Activated naive CD8-positive, alpha-beta T cell (primary cell): ENCODE measurements around the gene GTF2F1.
A peak's percentile ranks its signal among the peaks of the same experiment; 100 is the strongest.
"Not testable (repeated sequence)": the region's sequence is repeated elsewhere in the genome, so short reads cannot be mapped to it uniquely, and the experiment has no call there.

ENCODE experiments used
- H3K27ac Mint-ChIP-seq: one replicate; pipeline ENCODE4 v1.8.0; 2021; ENCODE audit warnings: mixed read lengths
- H3K27me3 Mint-ChIP-seq: one replicate; pipeline ENCODE4 v1.8.0; 2021; ENCODE audit warnings: mixed read lengths
- H3K36me3 Mint-ChIP-seq: one replicate; pipeline ENCODE4 v1.8.0; 2021; ENCODE audit warnings: mixed read lengths
- H3K4me1 Mint-ChIP-seq: one replicate; pipeline ENCODE4 v1.8.0; 2021; ENCODE audit warnings: low read depth, mixed read lengths
- H3K4me3 Mint-ChIP-seq: one replicate; pipeline ENCODE4 v1.8.0; 2021; ENCODE audit warnings: mild to moderate bottlenecking, mixed read lengths
- H3K9me3 Mint-ChIP-seq: one replicate; pipeline ENCODE4 v1.8.0; 2021; ENCODE audit warnings: low read depth, mixed read lengths

Gene GTF2F1

GRCh38 chr19:6359568-6360341 is 33.2 kb downstream of the GTF2F1 start:
- Mint-ChIP-seq H3K27ac (no peak overlapping the region), H3K4me3 (peak overlapping the region; percentile 35), H3K36me3 (no peaks in the 10 kb centered on the region), H3K27me3 (no peaks in the 10 kb centered on the region), H3K9me3 (no peaks in the 10 kb centered on the region), H3K4me1 (peaks cover 14% of the 10 kb centered on the region)

DNA sequence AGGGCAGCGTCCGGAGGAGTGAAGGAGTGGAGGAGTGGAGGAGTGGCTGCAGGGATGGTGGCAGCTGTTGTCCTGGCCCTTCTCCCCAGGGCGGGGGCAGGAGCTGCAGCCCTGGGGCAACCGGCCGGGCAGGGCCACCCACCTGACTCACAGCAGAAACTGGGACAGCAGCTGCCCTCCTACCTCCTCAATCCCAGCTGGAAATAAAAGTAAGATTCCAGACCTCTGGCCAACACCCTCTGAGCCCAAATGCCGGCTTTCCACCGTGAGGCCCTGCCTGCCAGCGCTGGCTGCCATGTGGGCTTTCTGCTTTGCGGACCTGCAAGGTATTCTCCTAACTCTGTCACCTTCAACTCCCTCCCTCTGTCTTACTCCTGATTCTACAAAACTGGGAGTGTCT is 35.0 kb downstream of the GTF2F1 start:
- H3K4me1 Mint-ChIP-seq: peaks cover 8% of the 10 kb centered on the region
- H3K27ac Mint-ChIP-seq: no peak overlapping the region
- no peak overlapping the region for H3K4me3 Mint-ChIP-seq
- no peaks in the 10 kb centered on the region for H3K9me3 Mint-ChIP-seq
- H3K27me3 Mint-ChIP-seq: no peaks in the 10 kb centered on the region
- H3K36me3 Mint-ChIP-seq: no peaks in the 10 kb centered on the region

DNA sequence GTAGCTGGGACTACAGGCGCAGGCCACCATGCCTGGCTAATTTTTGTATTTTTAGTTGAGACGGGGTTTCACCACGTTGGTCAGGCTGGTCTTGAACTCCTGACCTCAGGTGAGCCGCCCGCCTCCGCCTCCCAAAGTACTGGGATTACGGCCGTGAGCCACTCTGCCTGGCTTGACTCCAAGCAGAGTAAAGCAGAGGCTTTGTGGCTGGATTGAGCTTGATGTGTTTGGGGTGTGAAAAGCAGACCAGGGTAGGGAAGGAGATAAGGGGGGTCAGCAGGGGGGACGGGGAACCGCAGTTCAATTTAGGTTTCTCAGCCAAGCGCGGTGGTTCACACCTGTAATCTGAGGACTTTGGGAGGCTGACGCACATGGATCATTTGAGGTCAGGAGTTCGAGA is 35.8 kb downstream of the GTF2F1 start:
- Mint-ChIP-seq H3K36me3 (peaks cover 4% of the 10 kb centered on the region), H3K27ac (no peak overlapping the region), H3K9me3 (no peaks in the 10 kb centered on the region), H3K4me1 (peaks cover 4% of the 10 kb centered on the region), H3K4me3 (no peak overlapping the region), H3K27me3 (no peaks in the 10 kb centered on the region)

DNA sequence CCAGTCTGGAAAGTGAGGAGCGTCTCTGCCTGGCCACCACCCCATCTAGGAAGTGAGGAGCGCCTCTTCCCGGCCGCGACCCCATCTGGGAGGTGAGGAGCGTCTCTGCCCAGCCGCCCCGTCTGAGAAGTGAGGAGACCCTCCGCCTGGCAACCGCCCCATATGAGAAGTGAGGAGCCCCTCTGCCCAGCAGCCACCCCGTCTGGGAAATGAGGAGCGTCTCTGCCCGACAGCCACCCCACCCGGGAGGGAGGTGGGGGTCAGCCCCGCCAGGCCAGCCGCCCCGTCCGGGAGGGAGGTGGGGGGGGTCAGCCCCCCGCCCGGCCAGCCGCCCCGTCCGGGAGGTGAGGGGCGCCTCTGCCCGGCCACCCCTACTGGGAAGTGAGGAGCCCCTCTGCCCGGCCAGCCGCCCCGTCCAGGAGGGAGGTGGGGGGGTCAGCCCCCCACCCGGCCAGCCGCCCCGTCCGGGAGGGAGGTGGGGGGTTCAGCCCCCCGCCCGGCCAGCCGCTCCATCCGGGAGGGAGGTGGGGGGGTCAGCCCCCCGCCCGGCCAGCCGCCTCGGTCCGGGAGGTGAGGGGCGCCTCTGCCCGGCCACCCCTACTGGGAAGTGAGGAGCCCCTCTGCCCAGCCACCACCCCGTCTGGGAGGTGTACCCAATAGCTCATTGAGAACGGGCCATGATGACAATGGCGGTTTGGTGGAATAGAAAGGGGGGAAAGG is 37.5 kb downstream of the GTF2F1 start:
- H3K27me3 Mint-ChIP-seq, H3K27ac Mint-ChIP-seq, H3K4me1 Mint-ChIP-seq: not testable (repeated sequence)

DNA sequence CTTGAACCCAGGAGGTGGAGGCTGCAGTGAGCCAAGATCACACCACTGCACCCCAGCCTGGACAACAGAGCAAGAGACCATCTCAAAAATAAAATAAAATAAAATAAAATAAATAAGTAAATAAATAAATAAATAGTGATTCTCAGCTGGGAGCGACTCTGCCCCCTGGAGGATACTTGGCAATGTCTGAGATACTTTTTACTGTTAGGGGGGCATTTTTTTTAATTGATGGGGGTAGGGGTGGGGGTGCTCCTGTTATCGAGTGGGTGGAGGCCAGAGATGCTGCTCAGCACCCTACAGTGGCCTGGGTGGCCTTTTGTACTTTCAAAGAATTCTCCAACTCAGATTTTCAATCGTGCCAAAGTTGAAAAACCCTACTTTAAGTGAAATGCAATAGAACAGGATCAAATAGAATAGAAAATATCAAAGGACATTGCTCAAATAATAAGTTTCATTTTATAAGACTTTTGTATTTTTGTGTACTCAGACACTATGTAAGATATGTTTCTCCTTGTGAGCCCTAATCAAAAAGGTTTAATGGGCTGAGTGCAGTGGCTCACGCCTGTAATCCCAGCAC is 38.8 kb downstream of the GTF2F1 start:
- Mint-ChIP-seq H3K9me3 (no peaks in the 10 kb centered on the region), H3K4me1 (no peaks in the 10 kb centered on the region), H3K4me3 (no peak overlapping the region), H3K27ac (no peak overlapping the region), H3K36me3 (peaks cover 7% of the 10 kb centered on the region), H3K27me3 (no peaks in the 10 kb centered on the region)

More for the DNA sequence above, 37.5 kb downstream of the GTF2F1 start:
- H3K4me3 Mint-ChIP-seq, H3K9me3 Mint-ChIP-seq, H3K36me3 Mint-ChIP-seq: not testable (repeated sequence)

DNA sequence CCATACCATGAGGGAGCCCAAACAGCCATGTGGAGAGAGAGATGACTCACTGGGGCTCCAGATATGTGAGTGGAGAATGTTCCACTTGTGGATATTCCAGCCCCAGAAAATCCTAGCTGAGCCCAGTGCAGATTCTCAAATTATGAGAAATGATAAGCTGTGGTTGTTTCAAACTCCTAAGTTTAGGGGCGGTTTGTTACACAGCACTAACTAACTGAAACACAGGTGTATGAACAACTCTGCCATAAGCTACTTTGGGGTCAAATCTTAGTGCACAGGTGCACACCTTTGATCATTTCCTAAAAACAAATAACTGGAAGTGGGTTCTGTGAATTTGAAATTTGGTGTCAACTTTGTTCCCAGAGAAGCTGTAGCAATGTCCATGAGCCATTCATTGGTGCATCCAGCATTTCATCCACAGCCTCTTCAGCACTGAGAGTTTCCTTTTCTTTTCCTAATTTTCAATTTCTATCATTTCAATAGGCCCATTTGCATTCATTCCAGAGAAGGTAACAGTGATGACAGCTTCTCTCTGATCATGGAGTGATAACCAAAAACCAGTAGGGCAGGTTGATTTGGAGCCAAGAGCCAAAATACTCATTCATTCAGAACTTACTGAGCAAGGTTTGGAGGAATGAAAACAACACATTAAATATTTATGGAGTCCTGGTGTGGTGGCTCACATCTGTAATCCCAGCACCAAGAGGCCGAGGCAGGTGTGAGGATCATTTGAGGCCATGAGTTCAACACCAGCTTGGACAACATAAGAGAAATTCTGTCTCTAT is 40.4 kb downstream of the GTF2F1 start:
- Mint-ChIP-seq H3K27me3 (no peaks in the 10 kb centered on the region), H3K4me1 (no peaks in the 10 kb centered on the region), H3K27ac (no peak overlapping the region), H3K4me3 (no peak overlapping the region), H3K9me3 (no peaks in the 10 kb centered on the region), H3K36me3 (peaks cover 7% of the 10 kb centered on the region)

GRCh38 chr19:6350688-6351087 is 42.3 kb downstream of the GTF2F1 start:
- Mint-ChIP-seq H3K27ac (no peak overlapping the region), H3K4me3 (no peak overlapping the region), H3K27me3 (no peaks in the 10 kb centered on the region), H3K9me3 (no peaks in the 10 kb centered on the region), H3K4me1 (no peaks in the 10 kb centered on the region), H3K36me3 (peaks cover 9% of the 10 kb centered on the region)

- not testable (repeated sequence) for H3K36me3 Mint-ChIP-seq, H3K27me3 Mint-ChIP-seq, H3K4me1 Mint-ChIP-seq, H3K9me3 Mint-ChIP-seq, H3K4me3 Mint-ChIP-seq, H3K27ac Mint-ChIP-seq
Measured at GRCh38 chr19:6349271-6349670, 43.7 kb downstream of the GTF2F1 start.

- Mint-ChIP-seq H3K4me3 (no peak overlapping the region), H3K27ac (no peak overlapping the region), H3K27me3 (no peaks in the 10 kb centered on the region), H3K36me3 (peaks cover 5% of the 10 kb centered on the region), H3K4me1 (peaks cover 4% of the 10 kb centered on the region), H3K9me3 (no peaks in the 10 kb centered on the region)
Measured at GRCh38 chr19:6343462-6343861, 49.5 kb downstream of the GTF2F1 start.

DNA sequence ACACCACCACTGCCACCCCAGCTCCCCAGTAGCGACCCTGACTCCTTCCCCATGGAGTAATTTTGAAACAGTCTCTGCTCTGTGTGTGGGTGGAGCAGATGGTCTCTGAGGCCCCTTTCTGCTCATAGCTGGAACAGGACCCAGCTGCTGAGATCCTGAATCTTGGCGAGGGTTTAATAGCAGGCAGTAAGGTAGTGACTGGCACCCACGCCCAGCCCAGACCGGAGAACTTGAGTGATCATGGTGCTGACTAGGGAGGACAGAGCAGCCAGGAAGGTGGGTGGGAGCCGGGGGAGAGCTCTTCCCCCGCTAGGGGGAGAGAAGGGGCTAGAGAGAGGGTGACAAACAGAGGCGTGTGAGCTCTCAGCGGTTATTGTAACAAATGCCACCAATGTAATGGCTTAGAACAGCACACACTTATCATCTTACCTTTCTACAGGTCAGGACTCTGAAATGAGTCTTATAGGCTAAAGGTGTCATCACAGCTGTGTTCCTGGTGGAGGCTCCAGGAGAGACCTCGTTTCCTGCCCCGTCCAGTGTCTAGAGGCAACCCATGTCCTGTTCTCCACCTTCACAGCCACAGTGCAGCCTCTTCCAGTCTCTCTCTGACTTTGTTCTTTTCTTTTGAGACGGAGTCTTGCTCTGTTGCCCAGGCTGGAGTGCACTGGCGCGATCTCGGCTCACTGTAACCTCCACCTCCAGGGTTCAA is 52.3 kb downstream of the GTF2F1 start:
- Mint-ChIP-seq H3K9me3 (no peaks in the 10 kb centered on the region), H3K27me3 (no peaks in the 10 kb centered on the region), H3K27ac (no peak overlapping the region), H3K4me3 (no peak overlapping the region), H3K36me3 (peaks cover 3% of the 10 kb centered on the region), H3K4me1 (peaks cover 4% of the 10 kb centered on the region)

DNA sequence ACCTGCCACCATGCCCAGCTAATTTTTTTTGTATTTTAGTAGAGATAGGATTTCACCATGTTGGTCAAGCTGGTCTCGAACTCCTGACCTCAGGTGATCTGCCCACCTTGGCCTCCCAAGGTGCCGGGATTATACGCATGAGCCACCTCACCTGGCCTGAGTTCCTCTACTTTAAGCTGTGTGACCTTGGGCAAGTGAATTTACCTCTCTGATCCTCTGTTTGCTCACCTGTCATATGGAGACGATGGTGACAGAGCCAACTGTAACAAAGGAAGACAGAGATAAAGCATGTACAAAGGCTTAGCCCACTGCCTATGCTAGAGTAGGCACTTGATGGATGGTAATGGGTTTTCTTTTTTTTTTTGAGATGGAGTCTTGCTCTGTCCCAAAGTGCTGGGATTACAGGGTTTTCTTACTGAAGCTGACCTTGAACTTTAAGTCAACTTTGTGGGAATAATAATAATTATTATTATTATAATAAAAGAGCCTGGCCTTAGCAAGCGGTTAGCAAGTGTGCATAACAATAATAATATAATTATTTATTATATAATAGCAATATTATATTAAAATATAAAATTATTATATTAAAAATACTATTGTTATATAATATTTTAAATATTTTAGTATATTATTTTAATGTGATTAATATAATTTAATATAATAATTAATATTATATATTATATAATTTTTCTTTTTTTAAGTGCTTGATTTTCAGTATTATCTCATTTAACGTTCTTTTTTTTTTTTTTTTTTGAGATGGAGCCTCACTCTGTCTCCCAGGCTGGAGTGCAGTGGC is 58.3 kb downstream of the GTF2F1 start:
- H3K4me3 Mint-ChIP-seq: no peak overlapping the region
- H3K9me3 Mint-ChIP-seq: no peaks in the 10 kb centered on the region
- H3K36me3 Mint-ChIP-seq: no peaks in the 10 kb centered on the region
- no peak overlapping the region for H3K27ac Mint-ChIP-seq
- no peaks in the 10 kb centered on the region for H3K4me1 Mint-ChIP-seq
- H3K27me3 Mint-ChIP-seq: no peaks in the 10 kb centered on the region

DNA sequence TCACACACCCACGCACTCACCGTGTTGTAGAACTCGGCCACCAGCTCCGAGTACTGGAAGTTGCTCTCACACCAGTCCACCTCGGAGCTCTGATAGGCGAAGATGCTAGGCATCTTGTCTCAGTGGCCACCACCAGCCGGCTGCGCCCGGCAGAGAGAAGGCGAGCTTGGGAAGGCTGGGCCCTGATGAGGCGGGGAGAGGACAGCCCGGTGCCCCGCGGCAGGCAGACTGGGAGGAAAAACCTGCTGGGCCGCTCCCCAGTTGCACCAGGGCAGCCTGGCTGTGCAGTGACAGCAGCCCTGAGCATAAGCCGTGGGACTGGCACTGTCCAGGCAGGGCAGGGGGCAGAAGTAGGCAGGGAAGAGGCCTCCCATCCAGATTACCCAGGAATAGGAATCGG is 59.5 kb downstream of the GTF2F1 start, which contains the start of gene ACER1:
ACER1 (minus strand) TSS at position 174 of the 400 bp plus-strand sequence; CDS start at position 113, 61 bp downstream.
- H3K27me3 Mint-ChIP-seq: no peaks in the 10 kb centered on the region
- H3K9me3 Mint-ChIP-seq: no peaks in the 10 kb centered on the region
- H3K27ac Mint-ChIP-seq: no peak within 1 kb of the TSS
- no peaks in the 10 kb centered on the region for H3K4me1 Mint-ChIP-seq
- H3K4me3 Mint-ChIP-seq: no peak within 1 kb of the TSS
- H3K36me3 Mint-ChIP-seq: no peaks in the 10 kb centered on the region
